ENCODE data around the gene PCDHB14. TPM values are rescaled to one million over a fixed set of nuclear protein-coding genes. Genes with fewer than 3 reads are reported as not detected.
"Not testable (repeated sequence)": the region's sequence is repeated elsewhere in the genome, so short reads cannot be mapped to it uniquely, and the experiment has no call there.

PCDHB14 gene
- total and polyA plus RNA-seq, 2 of the 4 experiments (the other 2 are of a cell fraction), result 0.18 to 0.36 TPM

DNA sequence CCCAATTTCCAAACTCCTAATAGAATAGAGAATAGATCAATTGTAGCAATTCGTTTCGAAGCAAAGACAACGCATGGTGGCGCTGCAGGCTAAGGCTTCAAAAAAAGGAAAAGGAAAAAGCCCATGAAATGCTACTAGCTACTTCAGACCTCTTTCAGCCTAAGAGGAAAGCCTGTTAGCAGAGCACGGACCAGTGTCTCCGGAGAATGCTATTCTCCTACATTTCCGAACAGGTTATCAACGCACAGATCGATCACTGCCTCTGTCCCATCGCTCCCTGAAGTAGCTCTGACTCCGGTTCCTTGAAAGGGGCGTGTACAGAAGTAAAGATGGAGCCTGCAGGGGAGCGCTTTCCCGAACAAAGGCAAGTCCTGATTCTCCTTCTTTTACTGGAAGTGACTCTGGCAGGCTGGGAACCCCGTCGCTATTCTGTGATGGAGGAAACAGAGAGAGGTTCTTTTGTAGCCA lies 22.1 kb downstream of the PCDHB14 start, which contains the start of gene PCDHB15:
Gene PCDHB15, plus strand, starts transcription at position 146 of the 468 bp plus-strand sequence. Its CDS starts 184 bp downstream, at position 330.
- CTCF ChIA-PET, result no interaction called here
- Histone ChIP-seq H2AK9ac (replicated peaks; ENCODE audit: low read depth, low read length, poor library complexity) (no peak within 1 kb of the TSS), H3K9ac (ENCODE audit: low read depth, low read length) (peak within 1 kb of the TSS; percentile 37; the same call in 1 of the 2 replicates), H3K23ac (ENCODE audit: low read depth, low read length) (no peak within 1 kb of the TSS), H3K56ac (ENCODE audit: extremely low read depth, insufficient read depth, low read length) (no peak within 1 kb of the TSS), H2BK15ac (ENCODE audit: low read depth, low read length) (no peak within 1 kb of the TSS), H2BK5ac (ENCODE audit: low read depth, low read length, poor library complexity, severe bottlenecking) (no peak within 1 kb of the TSS), H3K4me2 (ENCODE audit: low read depth, low read length) (no peak within 1 kb of the TSS), H2BK120ac (ENCODE audit: low read depth, low read length) (no peak within 1 kb of the TSS), H3K4me3 (ENCODE audit: insufficient read depth, low read depth, low read length) (peak within 1 kb of the TSS; percentile 61), H3K4me1 (ENCODE audit: control insufficient read depth, insufficient read depth, low read length) (no peaks in the 10 kb centered on the region), H3K27ac (ENCODE audit: insufficient read depth, low read length) (no peak within 1 kb of the TSS), H3K79me1 (ENCODE audit: low read depth in 1 of 2, low read length in 2 of 2) (no peaks in the 10 kb centered on the region), H2AK5ac (ENCODE audit: low read depth, low read length) (no peak within 1 kb of the TSS), H4K5ac (ENCODE audit: low read depth, low read length) (no peak within 1 kb of the TSS), H3K18ac (ENCODE audit: low read depth, low read length) (no peak within 1 kb of the TSS), H3K27me3 (ENCODE audit: control insufficient read depth, insufficient read depth, low read length) (no peaks in the 10 kb centered on the region), H3K14ac (replicated peaks; ENCODE audit: low read depth, low read length) (no peak within 1 kb of the TSS), H3K9me1 (ENCODE audit: insufficient read depth, low read length) (no peaks in the 10 kb centered on the region), H3K36me3 (ENCODE audit: control insufficient read depth, insufficient read depth, low read length) (no peaks in the 10 kb centered on the region), H2AFZ (replicated peaks; ENCODE audit: low read length, poor library complexity) (no peak within 1 kb of the TSS), H4K20me1 (ENCODE audit: insufficient read depth, low read length) (no peaks in the 10 kb centered on the region), H3K4ac (ENCODE audit: low read depth, low read length) (no peak within 1 kb of the TSS), H4K8ac (ENCODE audit: low read depth in 2 of 2, low read length in 2 of 2) (no peak within 1 kb of the TSS), H3K9me3 (ENCODE audit: control insufficient read depth, insufficient read depth, low read length) (peaks cover 42% of the 10 kb centered on the region), H4K91ac (ENCODE audit: insufficient read depth, low read depth, low read length) (no peak within 1 kb of the TSS), H2BK20ac (ENCODE audit: low read depth, low read length) (no peak within 1 kb of the TSS)
- dilution Hi-C loops (cut with HindIII; ENCODE audit: low sequenced_read_pairs, unreplicated experiment), result no loop called here
- POLR2A ChIA-PET (ENCODE audit: unreplicated experiment), result no interaction called here
- TSS peak; percentile 25 for BruUV-seq (replicated peaks)
- TF ChIP-seq RFX5 (IDR thresholded peaks at IDR 0.05; ENCODE audit: low read depth, low read length), result no peak
- TF ChIP-seq, protein P1, sequence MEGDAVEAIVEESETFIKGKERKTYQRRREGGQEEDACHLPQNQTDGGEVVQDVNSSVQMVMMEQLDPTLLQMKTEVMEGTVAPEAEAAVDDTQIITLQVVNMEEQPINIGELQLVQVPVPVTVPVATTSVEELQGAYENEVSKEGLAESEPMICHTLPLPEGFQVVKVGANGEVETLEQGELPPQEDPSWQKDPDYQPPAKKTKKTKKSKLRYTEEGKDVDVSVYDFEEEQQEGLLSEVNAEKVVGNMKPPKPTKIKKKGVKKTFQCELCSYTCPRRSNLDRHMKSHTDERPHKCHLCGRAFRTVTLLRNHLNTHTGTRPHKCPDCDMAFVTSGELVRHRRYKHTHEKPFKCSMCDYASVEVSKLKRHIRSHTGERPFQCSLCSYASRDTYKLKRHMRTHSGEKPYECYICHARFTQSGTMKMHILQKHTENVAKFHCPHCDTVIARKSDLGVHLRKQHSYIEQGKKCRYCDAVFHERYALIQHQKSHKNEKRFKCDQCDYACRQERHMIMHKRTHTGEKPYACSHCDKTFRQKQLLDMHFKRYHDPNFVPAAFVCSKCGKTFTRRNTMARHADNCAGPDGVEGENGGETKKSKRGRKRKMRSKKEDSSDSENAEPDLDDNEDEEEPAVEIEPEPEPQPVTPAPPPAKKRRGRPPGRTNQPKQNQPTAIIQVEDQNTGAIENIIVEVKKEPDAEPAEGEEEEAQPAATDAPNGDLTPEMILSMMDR (conservative IDR thresholded peaks at IDR 0.05; ENCODE audit: low read depth, low read length), result 0 out of 2 replicates have a peak, but pooled peaks have one; percentile 22
- ATAC-seq (ENCODE audit: low read depth) (no peak), DNase-seq (no peak)
- in situ Hi-C loops (cut with MboI; ENCODE audit: low sequenced_read_pairs), result no loop called here
- intact Hi-C loops (cut with micrococcal nuclease), result no loop called here
- 0% methylated on average over 2 of the region's 16 CpGs; no CpG with 5 or more reads in 1 of the 2 experiments for WGBS, 2 experiments (ENCODE audit: extremely low coverage in 2 of 2, insufficient read length in 1 of 2)

DNA sequence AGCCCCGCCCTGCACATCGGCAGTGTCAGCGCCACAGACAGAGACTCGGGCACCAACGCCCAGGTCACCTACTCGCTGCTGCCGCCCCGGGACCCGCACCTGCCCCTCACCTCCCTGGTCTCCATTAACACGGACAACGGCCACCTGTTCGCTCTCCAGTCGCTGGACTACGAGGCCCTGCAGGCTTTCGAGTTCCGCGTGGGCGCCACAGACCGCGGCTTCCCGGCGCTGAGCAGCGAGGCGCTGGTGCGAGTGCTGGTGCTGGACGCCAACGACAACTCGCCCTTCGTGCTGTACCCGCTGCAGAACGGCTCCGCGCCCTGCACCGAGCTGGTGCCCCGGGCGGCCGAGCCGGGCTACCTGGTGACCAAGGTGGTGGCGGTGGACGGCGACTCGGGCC lies 23.8 kb downstream of the PCDHB14 start:
- H2AK9ac ChIP-seq (replicated peaks; ENCODE audit: low read depth, low read length, poor library complexity); in situ Hi-C loops (cut with MboI; ENCODE audit: low sequenced_read_pairs); H3K9ac ChIP-seq (ENCODE audit: low read depth, low read length); H3K36me3 ChIP-seq (ENCODE audit: control insufficient read depth, insufficient read depth, low read length); H2BK15ac ChIP-seq (ENCODE audit: low read depth, low read length); H3K4me1 ChIP-seq (ENCODE audit: control insufficient read depth, insufficient read depth, low read length); H4K5ac ChIP-seq (ENCODE audit: low read depth, low read length); H3K4me2 ChIP-seq (ENCODE audit: low read depth, low read length); H4K91ac ChIP-seq (ENCODE audit: insufficient read depth, low read depth, low read length); H2AK5ac ChIP-seq (ENCODE audit: low read depth, low read length); dilution Hi-C loops (cut with HindIII; ENCODE audit: low sequenced_read_pairs, unreplicated experiment); intact Hi-C loops (cut with micrococcal nuclease); H3K23ac ChIP-seq (ENCODE audit: low read depth, low read length); BruUV-seq (replicated peaks); H4K8ac ChIP-seq (ENCODE audit: low read depth in 2 of 2, low read length in 2 of 2); POLR2A ChIA-PET (ENCODE audit: unreplicated experiment); H3K14ac ChIP-seq (replicated peaks; ENCODE audit: low read depth, low read length); H4K20me1 ChIP-seq (ENCODE audit: insufficient read depth, low read length); H3K4me3 ChIP-seq (ENCODE audit: insufficient read depth, low read depth, low read length); H3K18ac ChIP-seq (ENCODE audit: low read depth, low read length); H3K4ac ChIP-seq (ENCODE audit: low read depth, low read length); H2BK20ac ChIP-seq (ENCODE audit: low read depth, low read length); H3K9me1 ChIP-seq (ENCODE audit: insufficient read depth, low read length); H3K27me3 ChIP-seq (ENCODE audit: control insufficient read depth, insufficient read depth, low read length); H3K79me1 ChIP-seq (ENCODE audit: low read depth in 1 of 2, low read length in 2 of 2); H2AFZ ChIP-seq (replicated peaks; ENCODE audit: low read length, poor library complexity); H2BK5ac ChIP-seq (ENCODE audit: low read depth, low read length, poor library complexity, severe bottlenecking); H3K27ac ChIP-seq (ENCODE audit: insufficient read depth, low read length); H2BK120ac ChIP-seq (ENCODE audit: low read depth, low read length); H3K56ac ChIP-seq (ENCODE audit: extremely low read depth, insufficient read depth, low read length); CTCF ChIA-PET; DNase-seq; ATAC-seq (ENCODE audit: low read depth): not testable (repeated sequence)
- no CpG with 5 or more reads among the region's 42 CpGs for WGBS, 2 experiments (ENCODE audit: extremely low coverage in 2 of 2, insufficient read length in 1 of 2)
- H3K9me3 ChIP-seq (ENCODE audit: control insufficient read depth, insufficient read depth, low read length), result peaks cover 27% of the 10 kb centered on the region

All from IMR-90 (cell line).